A172 (cell line): ENCODE measurements around the gene CFAP251. TPM values are rescaled to one million over a fixed set of nuclear protein-coding genes. Genes with fewer than 3 reads are reported as not detected.
A peak's percentile ranks its signal among the peaks of the same experiment; 100 is the strongest.

ENCODE experiments used
- DNase-seq: peaks from one replicate; pipeline ENCODE4 v3.0.0-alpha.2; 2015; ENCODE audit warnings: low spot score
- total RNA-seq: library from RNA; depleted of rRNA; stranded (reverse); fragments of >200 nt; shearing (Covaris generic); gene quantifications from 2 replicates; pipeline ENCODE4 v1.2.3, GENCODE V29; 2014

CFAP251 gene
- total RNA-seq, 1 experiment from 2014 or later, result 3.8 TPM

GRCh38 chr12:121947981-121948380 is 29.6 kb downstream of the CFAP251 start:
- no peak for DNase-seq

- DNase-seq, result peak; percentile 63
Observed at GRCh38 chr12:121949648-121950397, 31.4 kb downstream of the CFAP251 start.

GRCh38 chr12:121953117-121953692 is 34.8 kb downstream of the CFAP251 start:
- DNase-seq, result no peak

GRCh38 chr12:121953695-121954094 is 35.3 kb downstream of the CFAP251 start:
- DNase-seq, result no peak

- peak; percentile 10 for DNase-seq
Observed at GRCh38 chr12:121955258-121956237, 37.2 kb downstream of the CFAP251 start.

- no peak for DNase-seq
Observed at GRCh38 chr12:121957861-121958515, 39.6 kb downstream of the CFAP251 start.

GRCh38 chr12:121958541-121959240 is 40.3 kb downstream of the CFAP251 start:
- DNase-seq, result no peak

GRCh38 chr12:121960541-121960940 is 42.1 kb downstream of the CFAP251 start:
- DNase-seq, result no peak

GRCh38 chr12:121961195-121961879 is 42.9 kb downstream of the CFAP251 start:
- DNase-seq, result no peak

GRCh38 chr12:121963341-121964018 is 45.1 kb downstream of the CFAP251 start:
- DNase-seq, result no peak

GRCh38 chr12:121964813-121965643 is 46.6 kb downstream of the CFAP251 start:
- peak; percentile 87 for DNase-seq

- no peak for DNase-seq
Observed at GRCh38 chr12:121966959-121967358, 48.6 kb downstream of the CFAP251 start.

GRCh38 chr12:121968876-121969275 is 50.5 kb downstream of the CFAP251 start:
- no peak for DNase-seq

- DNase-seq, result no peak
Observed at GRCh38 chr12:121969726-121970125, 51.3 kb downstream of the CFAP251 start.

GRCh38 chr12:121970581-121971300 is 52.3 kb downstream of the CFAP251 start:
- no peak for DNase-seq

- no peak for DNase-seq
Observed at GRCh38 chr12:121974026-121974985, 55.9 kb downstream of the CFAP251 start.

- no peak for DNase-seq
Observed at GRCh38 chr12:121975021-121975420, 56.6 kb downstream of the CFAP251 start.
